B cell (primary cell): ENCODE measurements around the gene RMI2.

Experiments
- CTCF ChIP-seq: fragments of 200-600 bp; IDR thresholded peaks from one replicate; pipeline ENCODE4 v1.8.0; 2022; ENCODE audit warnings: antibody characterized with exemption, mild to moderate bottlenecking
- EZH2 ChIP-seq: IDR thresholded peaks from 2 replicates; pipeline ENCODE4 v1.6.1; 2012; ENCODE audit warnings: borderline replicate concordance, low read depth, mild to moderate bottlenecking, moderate library complexity, low read length; ENCODE audit not compliant: insufficient read depth, poor library complexity, severe bottlenecking

- TF ChIP-seq CTCF (no peak), EZH2 (no peak)
These were observed 43.8 kb downstream of the RMI2 start for GRCh38 chr16:11389083-11389482.
